SK-N-MC (cell line): ENCODE results near the gene COL20A1.

Experiments used
- EZH2 ChIP-seq: fragments of 200-600 bp; sonication (generic); IDR thresholded peaks from one replicate; pipeline ENCODE4 v1.6.1; 2017; ENCODE audit warnings: antibody characterized with exemption
- FOXP2 ChIP-seq: optimal IDR thresholded peaks from 2 replicates; pipeline ENCODE3; 2011; ENCODE audit warnings: mild to moderate bottlenecking, moderate library complexity; ENCODE audit not compliant: insufficient read depth; ENCODE audit errors: extremely low read length, control extremely low read depth
- POLR2AphosphoS5 ChIP-seq: IDR thresholded peaks from 2 replicates; pipeline ENCODE4 v1.6.1; 2012; ENCODE audit warnings: mild to moderate bottlenecking, low read depth, low read length, borderline replicate concordance

DNA sequence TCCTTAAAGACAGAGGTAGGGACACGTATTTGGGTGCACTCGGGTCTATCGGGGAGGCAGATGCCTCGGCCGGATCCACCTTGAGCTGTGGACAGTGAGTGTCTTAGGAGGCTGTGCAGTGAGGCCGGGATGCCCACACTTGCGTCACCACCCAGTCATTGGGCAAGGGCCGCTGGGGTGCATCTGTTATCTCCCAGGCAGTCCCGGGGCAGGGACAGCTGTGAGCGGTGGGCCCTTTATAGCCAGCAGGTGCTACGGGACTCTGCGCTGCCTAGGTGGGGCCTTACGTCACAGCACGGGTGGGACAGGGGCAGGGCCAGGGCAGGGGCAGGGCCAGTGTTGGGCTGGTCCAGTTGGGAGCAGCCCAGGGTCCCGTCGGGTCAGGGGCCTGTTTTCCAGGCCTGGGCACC is 689 bp upstream of the COL20A1 start:
- TF ChIP-seq POLR2AphosphoS5 (no peak), EZH2 (no peak), FOXP2 (no peak)
